B cell (primary cell): ENCODE data around the gene DDI2. TPM values are rescaled to one million over a fixed set of nuclear protein-coding genes. Genes with fewer than 3 reads are reported as not detected.

Source experiments
- ATAC-seq: fragments of 200-7000 bp; cut with Tn5 transposase; one replicate; pipeline ENCODE4 v1.10.0; 2021; ENCODE audit warnings: low read depth, mild to moderate bottlenecking, moderate number of reproducible peaks, moderate library complexity
- CTCF ChIA-PET: fragments of 350-600 bp; sonication (Branson Sonifier 250); formaldehyde crosslinking; loops from one replicate; lab custom pipeline; 2021; ENCODE audit warnings: antibody characterized with exemption, inconsistent platforms; lab: Charles Lee
- POLR2A ChIA-PET: fragments of 350-600 bp; sonication (Branson Sonifier 250); formaldehyde crosslinking; loops from one replicate; lab custom pipeline; 2021; ENCODE audit warnings: antibody characterized with exemption; lab: Charles Lee
- DNase-seq: peaks from one replicate; pipeline ENCODE4 v3.0.0; 2013
- H2AFZ ChIP-seq: 2 replicates; pipeline ENCODE4 v1.6.1; 2012; ENCODE audit warnings: mild to moderate bottlenecking, low read depth, low read length; ENCODE audit not compliant: insufficient read depth, poor library complexity, severe bottlenecking
- H3K27ac ChIP-seq, 2 donors: 1 replicate in 1 of 2; 2 replicates in 1 of 2; pipeline ENCODE4 v1.5.1; 2012 to 2013; ENCODE audit warnings: low read length in 2 of 2, mild to moderate bottlenecking in 2 of 2, moderate library complexity in 1 of 2
- H3K27me3 ChIP-seq, 4 experiments: fragments of 200-600 bp in 1 of 4; sonication (generic) in 1 of 4; replicated peaks in 1 of 4; 1 replicate in 2 of 4; 2 replicates in 2 of 4; pipeline versions ENCODE4 v1.6.1 to v1.7.0; 2013 to 2016; ENCODE audit warnings: low read length in 3 of 4, mild to moderate bottlenecking in 2 of 4, mixed read lengths in 1 of 4, moderate library complexity in 1 of 4; ENCODE audit not compliant: insufficient read depth in 4 of 4, control insufficient read depth in 3 of 4; ENCODE audit errors: control extremely low read depth in 1 of 4
- H3K36me3 ChIP-seq, 2 experiments: replicated peaks in 1 of 2; 1 replicate in 1 of 2; 2 replicates in 1 of 2; pipeline versions ENCODE4 v1.6.1 to v1.7.1; 2013; ENCODE audit warnings: low read length in 1 of 2; ENCODE audit not compliant: insufficient read depth in 2 of 2, control insufficient read depth in 1 of 2; ENCODE audit errors: control extremely low read depth in 1 of 2, extremely low read depth in 1 of 2
- H3K4me1 ChIP-seq, 2 donors: fragments of 200-600 bp in 1 of 2; sonication (generic) in 1 of 2; 1 replicate in 1 of 2; 2 replicates in 1 of 2; pipeline versions ENCODE4 v1.5.1 to v1.6.1; 2013 to 2017; ENCODE audit warnings: low read length in 2 of 2; ENCODE audit not compliant: control insufficient read depth in 2 of 2, insufficient read depth in 2 of 2
- H3K4me2 ChIP-seq: replicated peaks from 2 replicates; pipeline ENCODE3; 2012; ENCODE audit warnings: mild to moderate bottlenecking, low read depth, low read length; ENCODE audit not compliant: poor library complexity, severe bottlenecking
- H3K4me3 ChIP-seq, 5 experiments: fragments of 200-600 bp in 1 of 5; sonication (generic) in 1 of 5; 1 replicate in 3 of 5; 2 replicates in 2 of 5; pipeline versions ENCODE4 v1.5.1 to v1.7.0; 2011 to 2016; ENCODE audit warnings: low read length in 4 of 5, mild to moderate bottlenecking in 4 of 5, low read depth in 2 of 5, control low read depth in 1 of 5, moderate library complexity in 1 of 5; ENCODE audit not compliant: insufficient read depth in 1 of 5; ENCODE audit errors: control extremely low read depth in 1 of 5, extremely low read depth in 1 of 5
- H3K79me2 ChIP-seq: fragments of 200-600 bp; sonication (generic); one replicate; pipeline ENCODE4 v1.6.0; 2016; ENCODE audit warnings: low read length; ENCODE audit not compliant: control insufficient read depth, insufficient read depth
- H3K9ac ChIP-seq: fragments of 200-600 bp; sonication (generic); 2 replicates; pipeline ENCODE4 v1.6.1; 2017; ENCODE audit warnings: mild to moderate bottlenecking, low read length, moderate library complexity
- H3K9me3 ChIP-seq, 3 donors: one replicate each; pipeline versions ENCODE4 v1.6.1 to v1.7.1; 2013; ENCODE audit warnings: low read length in 2 of 3; ENCODE audit not compliant: control insufficient read depth in 2 of 3, insufficient read depth in 1 of 3; ENCODE audit errors: control extremely low read depth in 1 of 3
- H4K20me1 ChIP-seq: 2 replicates; pipeline ENCODE4 v1.6.0; 2012; ENCODE audit warnings: mild to moderate bottlenecking, low read length; ENCODE audit not compliant: insufficient read depth, control insufficient read depth, poor library complexity, severe bottlenecking
- H3K27ac Mint-ChIP-seq: one replicate; pipeline ENCODE4 v1.8.0; 2021; ENCODE audit warnings: mixed read lengths
- H3K27me3 Mint-ChIP-seq: one replicate; pipeline ENCODE4 v1.8.0; 2021; ENCODE audit warnings: mixed read lengths
- H3K4me1 Mint-ChIP-seq: one replicate; pipeline ENCODE4 v1.8.0; 2021; ENCODE audit warnings: mixed read lengths
- H3K4me3 Mint-ChIP-seq: one replicate; pipeline ENCODE4 v1.8.0; 2021; ENCODE audit warnings: mixed read lengths
- H3K9me3 Mint-ChIP-seq: one replicate; pipeline ENCODE4 v1.8.0; 2022; ENCODE audit warnings: mixed read lengths; ENCODE audit not compliant: insufficient read depth
- CTCF ChIP-seq: fragments of 200-600 bp; IDR thresholded peaks from one replicate; pipeline ENCODE4 v1.8.0; 2022; ENCODE audit warnings: antibody characterized with exemption, mild to moderate bottlenecking
- EZH2 ChIP-seq: IDR thresholded peaks from 2 replicates; pipeline ENCODE4 v1.6.1; 2012; ENCODE audit warnings: borderline replicate concordance, low read depth, mild to moderate bottlenecking, moderate library complexity, low read length; ENCODE audit not compliant: insufficient read depth, poor library complexity, severe bottlenecking
- WGBS: methylation state at CpG from one replicate; pipeline ENCODE4 v1.1.5; 2013; ENCODE audit warnings: missing lambda C conversion rate; ENCODE audit not compliant: insufficient coverage; 5-methylcytosine and 5-hydroxymethylcytosine counted together
- intact Hi-C: fragments of 100-400 bp; cut with micrococcal nuclease; formaldehyde crosslinking; loops from one replicate; pipeline ENCODE4 v1.10.0; 2022
- polyA plus RNA-seq: library from polyadenylated mRNA; depleted of rRNA; stranded (reverse); fragments of >200 nt; gene quantifications from 2 replicates; pipeline ENCODE4 v1.2.3, GENCODE V29; 2012
- total RNA-seq, 2 donors: library from RNA; stranded (reverse); fragments of 120-200 nt in 1 of 2; gene quantifications; 1 replicate in 1 of 2; 2 replicates in 1 of 2; pipeline versions ENCODE4 v1.2.3 to v1.2.4, GENCODE V29; 2013 to 2022

The DDI2 gene
- total and polyA plus RNA-seq, 2 donors (not counting 1 experiment from before 2014, with no cell fraction given): 8.5 to 61.0 TPM

DNA sequence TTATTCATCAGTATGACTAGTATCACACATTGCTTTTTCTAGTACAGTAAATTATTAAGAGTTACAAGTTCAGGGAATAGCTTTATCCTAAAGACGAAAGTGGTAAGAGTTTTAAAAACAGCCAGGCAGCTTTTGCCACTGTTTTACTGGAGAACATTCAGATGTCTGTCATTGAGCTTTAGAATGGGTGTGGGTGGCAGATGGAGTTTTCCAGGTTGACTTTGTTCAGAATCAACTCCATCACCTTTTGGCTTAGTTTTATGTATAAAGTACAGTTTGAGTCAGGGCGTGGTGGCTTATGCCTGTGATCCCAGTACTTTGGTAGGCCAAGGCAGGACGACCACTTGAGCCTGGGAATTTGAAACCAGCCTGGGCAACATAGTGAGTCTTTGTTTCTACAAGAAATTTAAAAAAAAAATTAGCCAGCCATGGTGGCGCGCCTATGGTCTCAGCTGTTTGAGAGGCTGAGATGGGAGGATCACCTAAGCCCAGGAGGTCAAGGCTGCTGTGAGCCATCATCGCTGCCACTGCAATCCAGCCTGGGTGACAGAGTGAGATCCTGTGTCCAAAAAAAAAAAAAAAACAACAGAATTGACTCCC lies 36.9 kb downstream of the DDI2 start:
- peaks cover 7% of the 10 kb centered on the region for H3K4me1 Mint-ChIP-seq
- Histone ChIP-seq H3K36me3 (peaks cover 19 to 71% of the 10 kb centered on the region in 2 experiments), H3K9me3 (no peaks in the 10 kb centered on the region), H4K20me1 (no peaks in the 10 kb centered on the region), H3K27me3 (no peaks in the 10 kb centered on the region), H3K4me3 (no peak overlapping the region), H3K9ac (no peak overlapping the region), H3K27ac (no peak overlapping the region), H2AFZ (no peak overlapping the region), H3K79me2 (no peaks in the 10 kb centered on the region), H3K4me1 (no peaks in the 10 kb centered on the region), H3K4me2 (no peak overlapping the region)
- no peaks in the 10 kb centered on the region for H3K27me3 Mint-ChIP-seq
- no peaks in the 10 kb centered on the region for H3K9me3 Mint-ChIP-seq
- WGBS: 100% methylated on average over 5 of the region's 6 CpGs
- no peak for DNase-seq
- no peak for ATAC-seq
- no peak for TF ChIP-seq EZH2
- TF ChIP-seq CTCF: no peak
- H3K4me3 Mint-ChIP-seq: no peak overlapping the region
- intact Hi-C loops: no loop called here
- CTCF ChIA-PET: interaction anchor here (1.3 kb wide), 1 partner anchor 87 kb away, joined by 4 read pairs; no protein-coding TSS in a partner anchor
- H3K27ac Mint-ChIP-seq: no peak overlapping the region
- POLR2A ChIA-PET: no interaction called here

GRCh38 chr1:15656464-15656863 lies 39.2 kb downstream of the DDI2 start:
- H3K4me1 Mint-ChIP-seq: peaks cover 2% of the 10 kb centered on the region
- intact Hi-C loops: loop anchor here (5.0 kb wide), 1 partner anchor 41 kb away; no protein-coding TSS in a partner anchor
- TF ChIP-seq EZH2: no peak
- TF ChIP-seq CTCF: no peak
- 93% methylated on average over 3 of the region's 3 CpGs for WGBS
- Histone ChIP-seq H3K36me3 (peaks cover 16 to 83% of the 10 kb centered on the region in 2 experiments), H3K9ac (no peak overlapping the region), H3K4me1 (no peaks in the 10 kb centered on the region), H3K4me3 (no peak overlapping the region), H2AFZ (no peak overlapping the region), H3K27ac (no peak overlapping the region), H3K27me3 (no peaks in the 10 kb centered on the region), H3K9me3 (no peaks in the 10 kb centered on the region), H3K79me2 (no peaks in the 10 kb centered on the region), H4K20me1 (no peaks in the 10 kb centered on the region), H3K4me2 (no peak overlapping the region)
- no peaks in the 10 kb centered on the region for H3K9me3 Mint-ChIP-seq
- ATAC-seq (no peak), DNase-seq (no peak)
- no peak overlapping the region for H3K27ac Mint-ChIP-seq
- H3K4me3 Mint-ChIP-seq: no peak overlapping the region
- no peaks in the 10 kb centered on the region for H3K27me3 Mint-ChIP-seq
- ChIA-PET CTCF (interaction anchor here (0.9 to 1.2 kb wide), 2 partner anchors 9 to 46 kb away, joined by 4 read pairs; no protein-coding TSS in a partner anchor), POLR2A (interaction anchor here (1.2 kb wide), 1 partner anchor 24 kb away, joined by 4 read pairs; no protein-coding TSS in a partner anchor)
